ENCODE data around the gene KRT86.

The KRT86 gene

GRCh38 chr12:52316701-52317100 is 42.3 kb downstream of the KRT86 start:
- DNase-seq (ENCODE audit: low read depth), result no peak

GRCh38 chr12:52317468-52318052 is 43.1 kb downstream of the KRT86 start:
- DNase-seq (ENCODE audit: low read depth), result no peak

- no peak for DNase-seq (ENCODE audit: low read depth)
These were observed 44.0 kb downstream of the KRT86 start for GRCh38 chr12:52318241-52318990.

DNA sequence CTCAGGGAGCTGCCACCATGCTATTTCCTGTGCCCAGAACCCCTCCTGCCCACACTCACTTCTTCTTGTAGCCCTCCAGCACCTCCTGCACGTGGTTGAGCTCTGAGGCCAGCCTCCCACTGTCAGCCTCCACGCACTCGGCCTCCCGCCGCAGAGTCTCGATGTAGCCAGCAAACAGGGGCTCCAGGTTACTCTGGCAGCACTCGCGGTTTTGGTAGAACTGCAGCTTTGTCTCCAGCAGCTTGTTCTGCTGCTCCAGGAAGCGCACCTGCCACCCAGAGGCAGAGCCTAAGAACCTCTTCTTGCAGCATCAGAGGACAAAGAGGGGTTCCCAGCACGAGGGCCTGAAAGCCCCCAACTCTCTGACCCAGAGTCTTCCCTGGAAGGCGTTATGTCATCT is 44.7 kb downstream of the KRT86 start:
- no peak for DNase-seq (ENCODE audit: low read depth)

DNA sequence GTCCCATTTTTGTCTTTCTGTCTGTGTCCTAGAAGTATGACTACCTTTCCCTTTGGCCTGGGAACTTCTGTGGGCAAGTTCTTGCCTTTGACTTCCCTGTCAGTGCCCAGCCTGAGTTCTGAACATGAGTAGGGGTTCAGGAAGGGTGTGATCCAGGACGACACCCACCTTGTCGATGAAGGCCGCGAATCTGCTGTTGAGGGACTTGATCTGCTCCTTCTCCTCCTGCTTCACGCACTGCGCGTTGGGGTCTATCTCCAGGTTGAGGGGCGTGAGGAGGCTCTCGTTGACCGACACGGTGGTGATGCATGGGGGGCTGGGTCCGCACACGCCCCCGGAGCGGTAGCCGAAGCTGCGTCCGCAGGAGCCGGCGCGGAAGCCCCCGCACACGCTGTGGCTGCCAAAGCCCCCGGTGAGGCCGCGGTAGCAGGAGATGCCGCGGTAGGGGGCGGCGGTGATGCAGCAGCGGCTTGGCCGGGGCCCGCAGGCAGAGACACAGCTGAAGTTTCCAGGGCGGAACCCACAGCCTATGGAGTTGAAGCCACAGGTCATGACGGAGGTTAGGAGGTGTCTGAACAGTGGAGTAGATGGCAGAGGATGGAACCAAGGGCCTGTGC is 46.4 kb downstream of the KRT86 start, which contains the start of gene KRT83:
TSS of gene KRT83 (minus strand) at position 615 of the 617 bp plus-strand sequence. CDS start at position 552, 63 bp downstream.
- no peak for DNase-seq (ENCODE audit: low read depth)

DNA sequence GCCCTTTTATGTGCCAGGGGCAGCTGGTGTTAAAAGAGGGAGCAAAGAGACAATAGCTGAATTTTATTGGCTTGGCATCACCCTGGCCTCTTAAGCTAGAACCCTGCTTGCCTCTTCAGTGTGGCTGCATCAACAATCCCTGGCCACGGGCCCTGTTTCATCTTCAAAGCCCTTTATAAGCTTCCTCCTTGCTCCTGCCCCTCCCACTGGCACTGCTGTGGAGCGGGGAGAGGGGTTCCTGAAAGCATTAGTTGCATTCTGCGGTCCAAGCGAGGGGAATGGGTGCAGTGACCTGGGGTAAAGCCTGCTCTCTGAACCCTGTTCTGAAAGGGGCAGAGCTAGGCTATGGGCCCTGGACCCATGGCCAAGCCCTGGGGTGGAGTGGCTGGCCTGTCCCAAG is 47.0 kb downstream of the KRT86 start:
- no peak for DNase-seq (ENCODE audit: low read depth)

DNA sequence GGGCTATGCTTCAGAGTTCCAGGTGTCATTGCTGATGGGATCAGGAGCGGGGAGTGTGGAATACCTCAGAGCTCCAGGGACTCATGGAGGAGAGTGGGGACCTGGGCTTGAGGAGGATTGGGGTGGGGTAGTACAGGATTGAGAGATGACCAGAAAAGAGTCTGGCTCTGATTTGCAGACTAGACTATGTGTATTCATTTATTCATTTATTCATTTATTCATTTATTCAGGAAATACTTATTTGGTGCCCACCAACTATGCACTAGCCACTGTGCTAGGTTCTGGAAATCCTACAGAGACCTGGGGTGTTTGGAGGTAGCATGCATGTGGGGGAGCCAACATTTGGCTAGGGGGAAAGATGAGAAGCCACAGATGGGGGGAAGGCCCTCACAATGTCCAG is 47.6 kb downstream of the KRT86 start:
- DNase-seq (ENCODE audit: low read depth), result no peak

- no peak for DNase-seq (ENCODE audit: low read depth)
These were observed 48.6 kb downstream of the KRT86 start for GRCh38 chr12:52323001-52323400.

DNA sequence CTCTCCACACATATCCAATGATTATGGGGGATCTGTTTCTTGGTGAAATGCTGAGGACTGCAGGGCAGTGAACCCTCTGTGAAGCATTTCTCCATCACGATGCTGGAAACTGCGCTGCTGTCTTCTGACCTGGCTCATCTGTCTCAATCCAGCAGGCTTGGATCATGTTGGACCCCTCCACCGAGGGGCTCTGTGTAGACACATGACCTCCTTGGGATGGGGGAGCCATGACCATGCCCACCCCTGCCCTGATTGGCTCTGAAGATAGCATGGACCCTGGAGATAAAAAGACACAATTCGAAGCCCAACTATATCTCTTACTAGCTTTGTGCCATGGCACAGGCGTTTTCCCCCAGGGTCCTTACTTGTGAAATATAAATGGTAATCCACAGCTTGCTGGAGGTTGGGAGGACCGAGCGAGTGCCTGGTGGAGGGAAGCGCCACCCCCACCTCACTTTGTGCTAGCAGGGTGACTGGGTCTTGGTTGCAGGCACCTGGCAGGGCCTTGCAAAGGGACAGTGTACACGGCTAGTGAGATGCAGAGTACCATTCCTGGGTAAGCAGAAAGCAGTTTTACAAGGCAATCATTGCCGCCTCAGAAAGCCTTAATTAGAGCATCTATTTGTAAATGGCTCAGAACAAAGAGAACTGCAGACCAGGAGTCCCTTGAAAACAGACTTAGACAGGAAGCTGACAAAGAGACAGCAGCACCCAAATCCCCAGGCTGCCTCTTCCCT is 49.1 kb downstream of the KRT86 start:
- DNase-seq (ENCODE audit: low read depth), result no peak

GRCh38 chr12:52324153-52324444 is 49.7 kb downstream of the KRT86 start:
- DNase-seq (ENCODE audit: low read depth), result no peak

DNA sequence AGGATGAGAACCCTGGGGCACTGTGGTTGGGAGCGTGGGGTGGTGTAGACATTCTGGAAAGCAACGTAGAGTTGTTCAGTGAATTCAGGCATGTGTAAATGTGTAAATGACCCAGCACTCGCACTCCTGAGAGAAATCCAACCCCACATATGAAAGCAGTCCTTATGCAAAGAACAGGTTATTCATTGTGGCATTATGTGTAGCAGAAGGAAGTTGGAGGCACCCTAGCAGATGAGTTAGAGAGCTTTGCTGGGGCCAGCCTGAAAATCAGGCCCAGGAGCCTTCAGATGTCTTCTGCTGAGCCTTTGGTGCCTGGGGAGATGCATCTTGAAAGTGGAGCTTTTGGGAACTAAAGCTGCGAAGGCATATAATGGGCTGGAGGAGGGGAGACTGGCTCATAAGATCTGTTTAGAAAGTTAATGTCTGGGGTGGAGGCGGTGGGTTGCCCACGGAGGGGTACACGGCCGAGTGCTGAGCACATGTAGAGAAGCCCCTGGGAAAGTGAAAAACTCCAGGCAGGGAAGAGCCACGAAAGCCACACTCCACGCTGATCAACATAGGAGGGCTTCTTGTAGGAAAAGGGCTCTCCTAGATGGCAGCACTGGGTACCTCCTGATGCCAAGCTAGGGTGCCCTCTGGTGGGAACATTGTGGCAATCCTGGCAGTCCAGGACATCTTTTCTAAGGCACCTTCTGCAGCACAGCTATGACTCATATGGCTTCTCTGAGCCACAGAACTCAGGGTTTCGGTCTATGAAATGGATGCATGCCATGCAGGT is 52.8 kb downstream of the KRT86 start:
- peak; percentile 90 for DNase-seq (ENCODE audit: low read depth)

DNA sequence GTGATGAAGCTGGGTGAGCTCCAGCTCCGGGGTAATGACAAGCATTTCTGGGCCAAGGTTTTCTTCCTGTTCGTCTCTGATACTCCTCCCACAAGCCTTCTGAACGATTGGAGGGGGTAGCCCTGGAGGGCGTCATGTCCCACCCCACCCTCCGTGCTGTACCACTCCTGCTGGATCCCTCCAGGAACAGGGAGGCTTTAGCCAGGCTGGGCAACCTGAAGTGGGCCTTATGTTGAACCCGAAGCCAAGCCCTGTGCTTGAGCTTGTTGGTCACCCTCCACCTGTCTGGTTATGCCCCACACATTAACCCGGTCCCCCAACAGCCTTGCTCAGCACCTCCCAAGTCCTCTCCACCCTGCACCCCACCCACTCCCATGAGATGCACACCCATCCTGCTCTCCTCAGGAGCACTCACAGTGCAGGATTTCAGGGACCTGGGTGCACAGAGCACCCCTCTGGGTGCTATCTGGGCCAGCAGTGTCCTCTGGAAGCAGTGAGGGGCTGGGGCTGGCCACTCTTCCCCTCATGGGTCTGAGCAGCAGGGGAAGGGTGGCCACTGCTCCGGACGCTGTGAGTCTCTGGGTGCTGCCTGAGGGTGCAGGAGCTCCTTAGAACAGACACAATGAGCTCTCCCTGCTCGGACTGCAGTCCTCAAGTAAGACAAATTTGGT is 53.5 kb downstream of the KRT86 start:
- DNase-seq (ENCODE audit: low read depth), result no peak

DNA sequence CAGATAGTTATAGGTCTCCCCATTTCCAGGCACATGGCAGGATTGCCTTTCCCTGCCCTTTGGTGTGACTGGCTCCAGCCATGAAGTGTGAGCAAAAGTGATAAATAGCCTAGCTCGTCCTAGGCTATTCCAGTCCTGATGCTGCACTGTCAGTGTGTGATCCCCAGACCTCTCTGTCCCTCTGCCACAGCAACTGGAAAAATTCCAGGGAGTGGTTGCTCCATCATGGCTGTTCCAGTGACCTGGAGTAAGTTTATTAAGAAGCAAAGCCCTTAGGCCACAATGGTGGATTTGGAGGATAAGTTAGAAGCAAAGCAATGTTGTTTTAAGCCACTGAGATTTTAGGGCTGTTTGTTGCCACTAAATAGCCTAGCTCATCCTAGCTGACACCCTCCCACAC is 56.6 kb downstream of the KRT86 start:
- DNase-seq (ENCODE audit: low read depth), result no peak

DNA sequence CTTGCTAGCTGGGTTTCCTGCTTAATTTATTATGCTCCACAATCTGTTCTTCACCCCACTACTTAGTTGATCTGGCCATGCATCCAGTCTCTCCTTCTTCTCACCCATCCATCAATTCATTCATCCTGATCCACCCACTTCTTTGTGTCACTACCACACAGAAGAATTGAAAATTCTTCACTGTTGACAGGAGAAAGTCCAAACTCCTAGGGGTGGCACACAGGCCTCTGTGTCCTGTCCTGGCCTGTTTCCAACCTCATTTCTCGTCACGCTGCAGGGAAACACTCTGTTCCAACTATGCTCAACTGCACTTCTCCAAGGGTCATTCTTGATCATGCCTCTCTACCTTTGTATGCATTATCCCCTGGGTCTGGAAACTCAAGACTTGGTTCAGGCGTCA is 57.4 kb downstream of the KRT86 start:
- no peak for DNase-seq (ENCODE audit: low read depth)

GRCh38 chr12:52332381-52332780 is 57.9 kb downstream of the KRT86 start:
- no peak for DNase-seq (ENCODE audit: low read depth)

GRCh38 chr12:52333321-52333720 is 58.9 kb downstream of the KRT86 start:
- DNase-seq (ENCODE audit: low read depth), result no peak

GRCh38 chr12:52334185-52334584 is 59.7 kb downstream of the KRT86 start:
- DNase-seq (ENCODE audit: low read depth), result no peak

DNA sequence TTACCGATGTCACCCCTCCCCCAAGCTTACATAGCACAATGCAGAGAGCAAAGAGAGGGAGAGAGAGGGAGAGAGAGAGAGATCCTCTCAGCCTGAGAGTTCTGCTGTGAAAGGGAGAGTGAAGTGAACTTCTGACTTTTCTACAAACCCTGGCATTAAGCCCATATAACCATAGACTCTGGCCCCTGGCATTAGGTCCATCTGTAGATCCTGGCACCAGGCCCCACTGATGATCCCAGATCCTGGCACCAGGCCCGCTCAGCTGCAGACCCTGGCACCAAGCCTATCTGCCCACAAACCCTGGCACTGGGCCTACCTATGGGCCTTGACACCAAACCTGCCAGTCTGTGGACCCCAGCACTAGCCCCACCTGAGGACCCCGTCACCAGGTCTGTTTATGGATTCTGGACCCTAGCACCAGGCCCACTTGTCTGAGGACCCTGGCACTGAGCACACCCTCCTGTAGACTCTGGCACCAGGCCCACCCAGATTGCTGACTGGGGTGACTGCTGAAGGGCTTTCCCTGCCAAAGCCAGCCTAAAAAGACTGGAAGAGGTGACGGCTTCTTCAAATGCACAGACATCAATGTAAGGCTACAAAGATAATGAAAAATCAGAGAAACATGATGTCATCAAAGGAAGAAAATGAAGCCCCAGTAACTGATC is 61.3 kb downstream of the KRT86 start:
- DNase-seq (ENCODE audit: low read depth), result no peak

DNA sequence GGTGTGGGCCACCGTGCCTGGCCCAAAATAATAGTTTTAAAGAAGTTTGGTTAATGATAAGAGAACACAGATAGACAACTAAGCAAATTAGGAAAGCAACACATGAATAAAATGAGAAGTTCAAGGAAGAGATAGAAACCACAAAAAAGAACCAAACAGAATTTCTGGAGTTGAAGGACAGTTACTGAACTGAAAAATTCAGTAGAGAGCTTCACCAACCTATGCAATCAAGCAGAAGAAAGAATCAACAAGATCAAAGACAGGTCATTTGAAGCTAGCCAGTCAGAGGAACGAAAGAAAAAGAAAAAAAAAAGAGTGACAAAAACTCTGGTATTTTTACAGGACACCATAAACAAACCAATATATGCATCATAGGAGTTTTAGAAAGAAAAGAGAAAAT is 62.2 kb downstream of the KRT86 start:
- DNase-seq (ENCODE audit: low read depth), result no peak

DNA sequence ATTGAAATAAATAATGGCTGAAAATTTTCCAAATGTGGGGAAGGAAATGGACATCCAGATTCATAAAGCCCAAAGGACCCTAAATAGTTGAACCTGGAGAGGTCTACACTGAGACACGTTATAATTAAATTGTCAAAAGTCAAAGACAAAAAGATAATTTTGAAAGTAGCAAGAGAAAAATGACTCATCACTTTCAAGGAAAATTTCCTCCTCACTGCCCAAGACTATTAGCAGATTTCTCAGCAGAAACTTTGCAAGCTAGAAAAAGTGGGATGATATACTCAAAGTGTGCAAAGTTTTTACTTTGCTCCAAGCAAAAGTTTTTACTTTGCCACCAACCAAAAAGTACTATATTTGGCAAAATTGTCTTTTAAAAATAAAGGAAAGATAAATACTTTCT is 62.6 kb downstream of the KRT86 start:
- DNase-seq (ENCODE audit: low read depth), result peak; percentile 38
